ENCODE data around the gene AOPEP. TPM values are rescaled to one million over a fixed set of nuclear protein-coding genes. Genes with fewer than 3 reads are reported as not detected.

The AOPEP gene
- total and polyA plus RNA-seq, 2 of the 13 experiments (the other 11 are each of a cell fraction or from before 2014, with no cell fraction given): 22.2 to 41.6 TPM

DNA sequence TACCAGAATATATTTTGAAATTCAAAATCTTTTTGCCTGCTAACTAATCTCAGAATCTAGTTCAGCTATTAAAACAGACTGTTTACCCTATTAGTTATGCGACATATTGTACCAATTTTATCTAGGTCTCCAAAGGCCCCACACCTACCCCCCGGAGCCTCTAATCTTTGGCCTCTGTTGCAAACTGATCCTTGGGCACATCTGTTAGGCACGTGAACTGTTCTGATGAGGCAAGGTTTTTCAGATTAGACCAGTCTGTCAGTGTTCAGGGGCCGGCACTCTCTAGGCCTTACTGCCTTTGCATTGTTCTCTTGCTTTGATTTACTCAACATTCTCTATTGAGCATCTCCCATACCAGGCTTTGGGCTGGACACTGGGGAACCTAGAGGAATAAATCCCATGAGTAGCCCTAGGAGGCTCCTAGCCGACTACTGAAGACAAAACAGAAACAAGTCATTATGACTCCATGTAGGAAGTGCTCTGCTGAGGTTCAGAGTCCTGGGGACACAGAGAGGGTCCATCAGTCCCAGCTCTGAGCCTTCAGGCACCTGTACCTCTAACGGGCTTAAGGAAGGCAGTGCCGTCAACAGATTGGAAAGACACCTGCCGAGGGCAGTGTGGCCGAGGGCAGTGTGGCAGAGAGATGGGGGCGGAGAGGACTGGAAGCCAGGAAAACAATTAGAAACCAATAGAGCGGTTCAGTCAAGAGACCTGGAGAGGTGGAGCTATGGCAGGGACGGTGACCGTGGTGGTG lies 245.1 kb downstream of the AOPEP start (continued):
- TF ChIP-seq ZNF350 (CRISPR knock-in tag; IDR thresholded peaks at IDR 0.05; ENCODE audit: borderline replicate concordance, low read depth) (peak; percentile 34; the same call in 1 of the 2 replicates), MED8 (CRISPR knock-in tag; IDR thresholded peaks at IDR 0.05; ENCODE audit: insufficient replicate concordance) (peak; percentile 50), CENPT (CRISPR knock-in tag; IDR thresholded peaks at IDR 0.05; ENCODE audit: low read depth) (no peak), NR2C2 (CRISPR knock-in tag; IDR thresholded peaks at IDR 0.05; ENCODE audit: borderline replicate concordance) (peak; percentile 43; the same call in 1 of the 2 replicates), NCOA2 (CRISPR knock-in tag; IDR thresholded peaks at IDR 0.05) (peak; percentile 89)
- TF ChIP-seq, protein P1, sequence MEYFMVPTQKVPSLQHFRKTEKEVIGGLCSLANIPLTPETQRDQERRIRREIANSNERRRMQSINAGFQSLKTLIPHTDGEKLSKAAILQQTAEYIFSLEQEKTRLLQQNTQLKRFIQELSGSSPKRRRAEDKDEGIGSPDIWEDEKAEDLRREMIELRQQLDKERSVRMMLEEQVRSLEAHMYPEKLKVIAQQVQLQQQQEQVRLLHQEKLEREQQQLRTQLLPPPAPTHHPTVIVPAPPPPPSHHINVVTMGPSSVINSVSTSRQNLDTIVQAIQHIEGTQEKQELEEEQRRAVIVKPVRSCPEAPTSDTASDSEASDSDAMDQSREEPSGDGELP (IDR thresholded peaks at IDR 0.05; ENCODE audit: borderline replicate concordance, low read depth): peak; percentile 58; the same call in 1 of the 2 replicates
- TF ChIP-seq, protein P2, sequence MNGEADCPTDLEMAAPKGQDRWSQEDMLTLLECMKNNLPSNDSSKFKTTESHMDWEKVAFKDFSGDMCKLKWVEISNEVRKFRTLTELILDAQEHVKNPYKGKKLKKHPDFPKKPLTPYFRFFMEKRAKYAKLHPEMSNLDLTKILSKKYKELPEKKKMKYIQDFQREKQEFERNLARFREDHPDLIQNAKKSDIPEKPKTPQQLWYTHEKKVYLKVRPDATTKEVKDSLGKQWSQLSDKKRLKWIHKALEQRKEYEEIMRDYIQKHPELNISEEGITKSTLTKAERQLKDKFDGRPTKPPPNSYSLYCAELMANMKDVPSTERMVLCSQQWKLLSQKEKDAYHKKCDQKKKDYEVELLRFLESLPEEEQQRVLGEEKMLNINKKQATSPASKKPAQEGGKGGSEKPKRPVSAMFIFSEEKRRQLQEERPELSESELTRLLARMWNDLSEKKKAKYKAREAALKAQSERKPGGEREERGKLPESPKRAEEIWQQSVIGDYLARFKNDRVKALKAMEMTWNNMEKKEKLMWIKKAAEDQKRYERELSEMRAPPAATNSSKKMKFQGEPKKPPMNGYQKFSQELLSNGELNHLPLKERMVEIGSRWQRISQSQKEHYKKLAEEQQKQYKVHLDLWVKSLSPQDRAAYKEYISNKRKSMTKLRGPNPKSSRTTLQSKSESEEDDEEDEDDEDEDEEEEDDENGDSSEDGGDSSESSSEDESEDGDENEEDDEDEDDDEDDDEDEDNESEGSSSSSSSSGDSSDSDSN (CRISPR knock-in tag; IDR thresholded peaks at IDR 0.05): peak; percentile 25; the same call in 1 of the 2 replicates
- TF ChIP-seq, protein P3, sequence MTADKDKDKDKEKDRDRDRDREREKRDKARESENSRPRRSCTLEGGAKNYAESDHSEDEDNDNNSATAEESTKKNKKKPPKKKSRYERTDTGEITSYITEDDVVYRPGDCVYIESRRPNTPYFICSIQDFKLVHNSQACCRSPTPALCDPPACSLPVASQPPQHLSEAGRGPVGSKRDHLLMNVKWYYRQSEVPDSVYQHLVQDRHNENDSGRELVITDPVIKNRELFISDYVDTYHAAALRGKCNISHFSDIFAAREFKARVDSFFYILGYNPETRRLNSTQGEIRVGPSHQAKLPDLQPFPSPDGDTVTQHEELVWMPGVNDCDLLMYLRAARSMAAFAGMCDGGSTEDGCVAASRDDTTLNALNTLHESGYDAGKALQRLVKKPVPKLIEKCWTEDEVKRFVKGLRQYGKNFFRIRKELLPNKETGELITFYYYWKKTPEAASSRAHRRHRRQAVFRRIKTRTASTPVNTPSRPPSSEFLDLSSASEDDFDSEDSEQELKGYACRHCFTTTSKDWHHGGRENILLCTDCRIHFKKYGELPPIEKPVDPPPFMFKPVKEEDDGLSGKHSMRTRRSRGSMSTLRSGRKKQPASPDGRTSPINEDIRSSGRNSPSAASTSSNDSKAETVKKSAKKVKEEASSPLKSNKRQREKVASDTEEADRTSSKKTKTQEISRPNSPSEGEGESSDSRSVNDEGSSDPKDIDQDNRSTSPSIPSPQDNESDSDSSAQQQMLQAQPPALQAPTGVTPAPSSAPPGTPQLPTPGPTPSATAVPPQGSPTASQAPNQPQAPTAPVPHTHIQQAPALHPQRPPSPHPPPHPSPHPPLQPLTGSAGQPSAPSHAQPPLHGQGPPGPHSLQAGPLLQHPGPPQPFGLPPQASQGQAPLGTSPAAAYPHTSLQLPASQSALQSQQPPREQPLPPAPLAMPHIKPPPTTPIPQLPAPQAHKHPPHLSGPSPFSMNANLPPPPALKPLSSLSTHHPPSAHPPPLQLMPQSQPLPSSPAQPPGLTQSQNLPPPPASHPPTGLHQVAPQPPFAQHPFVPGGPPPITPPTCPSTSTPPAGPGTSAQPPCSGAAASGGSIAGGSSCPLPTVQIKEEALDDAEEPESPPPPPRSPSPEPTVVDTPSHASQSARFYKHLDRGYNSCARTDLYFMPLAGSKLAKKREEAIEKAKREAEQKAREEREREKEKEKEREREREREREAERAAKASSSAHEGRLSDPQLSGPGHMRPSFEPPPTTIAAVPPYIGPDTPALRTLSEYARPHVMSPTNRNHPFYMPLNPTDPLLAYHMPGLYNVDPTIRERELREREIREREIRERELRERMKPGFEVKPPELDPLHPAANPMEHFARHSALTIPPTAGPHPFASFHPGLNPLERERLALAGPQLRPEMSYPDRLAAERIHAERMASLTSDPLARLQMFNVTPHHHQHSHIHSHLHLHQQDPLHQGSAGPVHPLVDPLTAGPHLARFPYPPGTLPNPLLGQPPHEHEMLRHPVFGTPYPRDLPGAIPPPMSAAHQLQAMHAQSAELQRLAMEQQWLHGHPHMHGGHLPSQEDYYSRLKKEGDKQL (CRISPR knock-in tag; IDR thresholded peaks at IDR 0.05; ENCODE audit: low read depth): peak; percentile 49; the same call in 1 of the 2 replicates
